Hepatocyte (in vitro differentiated cells): ENCODE measurements around the gene QRFP. TPM values are rescaled to one million over a fixed set of nuclear protein-coding genes. Genes with fewer than 3 reads are reported as not detected.

Source experiments
- DNase-seq: peaks from one replicate; pipeline ENCODE4 v3.0.0-alpha.2; 2016; ENCODE audit warnings: low spot score
- H2AFZ ChIP-seq: fragments of 200-600 bp; sonication (generic); 2 replicates; pipeline ENCODE4 v1.6.0; 2016; ENCODE audit warnings: antibody characterized with exemption, mild to moderate bottlenecking
- H3K27ac ChIP-seq: fragments of 200-600 bp; sonication (generic); 2 replicates; pipeline ENCODE4 v1.5.1; 2016; ENCODE audit warnings: mild to moderate bottlenecking
- H3K27me3 ChIP-seq: fragments of 200-600 bp; sonication (generic); 2 replicates; pipeline ENCODE4 v1.6.1; 2016
- H3K36me3 ChIP-seq: fragments of 200-600 bp; sonication (generic); replicated peaks from 2 replicates; pipeline ENCODE4 v1.5.1; 2016; ENCODE audit warnings: low read depth; ENCODE audit not compliant: insufficient read depth
- H3K4me1 ChIP-seq: fragments of 200-600 bp; sonication (generic); 2 replicates; pipeline ENCODE4 v1.5.1; 2016; ENCODE audit warnings: mild to moderate bottlenecking, moderate library complexity; ENCODE audit not compliant: insufficient read depth
- H3K4me2 ChIP-seq: fragments of 200-600 bp; sonication (generic); 2 replicates; pipeline ENCODE4 v1.6.0; 2016
- H3K4me3 ChIP-seq: fragments of 200-600 bp; sonication (generic); 2 replicates; pipeline ENCODE4 v1.5.1; 2016; ENCODE audit warnings: mild to moderate bottlenecking
- H3K79me2 ChIP-seq: fragments of 200-600 bp; sonication (generic); 2 replicates; pipeline ENCODE4 v1.6.0; 2017; ENCODE audit warnings: mild to moderate bottlenecking
- H3K9me2 ChIP-seq: fragments of 200-600 bp; sonication (generic); replicated peaks from 2 replicates; pipeline ENCODE4 v1.6.0; 2017; ENCODE audit warnings: mild to moderate bottlenecking; ENCODE audit not compliant: insufficient read depth
- H3K9me3 ChIP-seq: fragments of 200-600 bp; sonication (generic); 2 replicates; pipeline ENCODE4 v1.5.1; 2016; ENCODE audit warnings: low read depth, mild to moderate bottlenecking
- H4K20me1 ChIP-seq: fragments of 200-600 bp; sonication (generic); 2 replicates; pipeline ENCODE4 v1.6.0; 2016; ENCODE audit warnings: mild to moderate bottlenecking; ENCODE audit not compliant: insufficient read depth, poor library complexity, severe bottlenecking
- EZH2 ChIP-seq: fragments of 200-600 bp; sonication (generic); IDR thresholded peaks from 2 replicates; pipeline ENCODE4 v1.6.1; 2016; ENCODE audit warnings: antibody characterized with exemption, mild to moderate bottlenecking, borderline replicate concordance
- EZH2phosphoT487 ChIP-seq: fragments of 200-600 bp; sonication (generic); IDR thresholded peaks from one replicate; pipeline ENCODE4 v1.6.1; 2018; ENCODE audit warnings: antibody characterized with exemption, mild to moderate bottlenecking, low read depth, moderate library complexity; ENCODE audit not compliant: unreplicated experiment, severe bottlenecking
- WGBS: methylation state at CpG from one replicate; pipeline ENCODE4 v1.1.6; 2016; ENCODE audit warnings: low lambda C conversion rate; ENCODE audit errors: missing lambda C conversion rate; 5-methylcytosine and 5-hydroxymethylcytosine counted together
- polyA plus RNA-seq: library from polyadenylated mRNA; unstranded; fragments of >200 nt; fragmentation: Nextera tagmentation; extraction: Ambion mirVana; gene quantifications from 2 replicates; pipeline ENCODE4 v1.2.1, GENCODE V29; 2016
- total RNA-seq: library from RNA; depleted of rRNA; stranded (reverse); fragments of >200 nt; gene quantifications from 2 replicates; pipeline ENCODE4 v1.2.3, GENCODE V29; 2014
- TF ChIP-seq, protein P1 (sequence below): fragments of 200-600 bp; sonication (generic); IDR thresholded peaks from 2 replicates; pipeline ENCODE4 v1.5.1; 2016; ENCODE audit warnings: antibody characterized with exemption, mild to moderate bottlenecking; ENCODE audit not compliant: poor library complexity

Gene QRFP
- total and polyA plus RNA-seq, 2 experiments from 2014 or later, result 0.21 TPM; not detected in 1

DNA sequence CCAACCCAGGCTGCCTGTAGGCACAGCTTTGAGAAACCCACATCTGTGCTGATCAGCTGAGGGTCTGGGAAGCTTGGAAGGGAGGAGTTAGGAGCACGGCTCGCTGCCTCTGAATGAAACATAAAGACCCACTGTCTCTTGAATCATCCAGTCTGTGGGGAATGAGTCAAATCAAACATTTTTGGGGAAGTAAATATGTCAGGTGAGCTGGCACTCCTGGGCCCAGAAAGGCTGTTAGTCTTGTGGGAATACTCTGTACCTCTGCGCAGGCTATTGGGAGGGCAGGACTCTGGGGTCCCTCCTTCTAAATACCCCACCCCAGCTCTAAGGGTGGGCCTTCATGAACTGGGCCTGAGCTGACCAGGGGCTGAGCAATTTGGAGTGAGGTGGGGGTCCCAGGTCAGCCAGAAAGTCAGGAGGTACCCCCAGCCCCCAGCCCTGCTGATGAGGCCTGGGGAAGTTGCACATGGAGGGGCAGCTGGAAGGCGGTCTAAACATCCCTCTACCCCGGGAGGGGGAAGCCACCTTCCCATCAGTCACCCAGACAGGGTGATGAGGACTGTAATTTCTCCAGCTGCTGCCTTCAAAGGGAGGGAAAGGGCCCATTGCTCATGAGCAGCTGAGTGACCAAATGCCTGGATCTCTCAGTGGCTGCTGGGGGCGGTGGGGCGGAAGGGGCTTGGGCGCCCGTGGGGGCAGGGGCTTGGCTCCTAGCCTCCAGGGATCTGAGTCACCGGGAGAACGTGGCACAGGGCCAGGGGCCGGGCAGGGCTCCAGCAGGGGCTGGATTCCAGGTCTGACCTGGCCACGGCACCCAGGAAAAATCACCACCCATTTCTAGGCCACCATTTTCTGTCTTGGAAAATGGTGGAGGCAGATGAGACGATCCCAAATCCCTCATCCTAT, 31.6 kb upstream of the QRFP start:
- TF ChIP-seq EZH2 (no peak), EZH2phosphoT487 (no peak)
- TF ChIP-seq, protein P1, sequence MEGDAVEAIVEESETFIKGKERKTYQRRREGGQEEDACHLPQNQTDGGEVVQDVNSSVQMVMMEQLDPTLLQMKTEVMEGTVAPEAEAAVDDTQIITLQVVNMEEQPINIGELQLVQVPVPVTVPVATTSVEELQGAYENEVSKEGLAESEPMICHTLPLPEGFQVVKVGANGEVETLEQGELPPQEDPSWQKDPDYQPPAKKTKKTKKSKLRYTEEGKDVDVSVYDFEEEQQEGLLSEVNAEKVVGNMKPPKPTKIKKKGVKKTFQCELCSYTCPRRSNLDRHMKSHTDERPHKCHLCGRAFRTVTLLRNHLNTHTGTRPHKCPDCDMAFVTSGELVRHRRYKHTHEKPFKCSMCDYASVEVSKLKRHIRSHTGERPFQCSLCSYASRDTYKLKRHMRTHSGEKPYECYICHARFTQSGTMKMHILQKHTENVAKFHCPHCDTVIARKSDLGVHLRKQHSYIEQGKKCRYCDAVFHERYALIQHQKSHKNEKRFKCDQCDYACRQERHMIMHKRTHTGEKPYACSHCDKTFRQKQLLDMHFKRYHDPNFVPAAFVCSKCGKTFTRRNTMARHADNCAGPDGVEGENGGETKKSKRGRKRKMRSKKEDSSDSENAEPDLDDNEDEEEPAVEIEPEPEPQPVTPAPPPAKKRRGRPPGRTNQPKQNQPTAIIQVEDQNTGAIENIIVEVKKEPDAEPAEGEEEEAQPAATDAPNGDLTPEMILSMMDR, result no peak
- Histone ChIP-seq H3K4me2 (no peak overlapping the region), H3K4me1 (peaks cover 23% of the 10 kb centered on the region), H2AFZ (no peak overlapping the region), H3K36me3 (no peaks in the 10 kb centered on the region), H3K79me2 (no peaks in the 10 kb centered on the region), H3K9me2 (no peaks in the 10 kb centered on the region), H4K20me1 (no peaks in the 10 kb centered on the region), H3K27ac (no peak overlapping the region), H3K27me3 (peaks cover 9% of the 10 kb centered on the region), H3K4me3 (no peak overlapping the region), H3K9me3 (no peaks in the 10 kb centered on the region)
- DNase-seq, result peak; percentile 44
- WGBS, result 63% methylated on average over 13 of the region's 14 CpGs

DNA sequence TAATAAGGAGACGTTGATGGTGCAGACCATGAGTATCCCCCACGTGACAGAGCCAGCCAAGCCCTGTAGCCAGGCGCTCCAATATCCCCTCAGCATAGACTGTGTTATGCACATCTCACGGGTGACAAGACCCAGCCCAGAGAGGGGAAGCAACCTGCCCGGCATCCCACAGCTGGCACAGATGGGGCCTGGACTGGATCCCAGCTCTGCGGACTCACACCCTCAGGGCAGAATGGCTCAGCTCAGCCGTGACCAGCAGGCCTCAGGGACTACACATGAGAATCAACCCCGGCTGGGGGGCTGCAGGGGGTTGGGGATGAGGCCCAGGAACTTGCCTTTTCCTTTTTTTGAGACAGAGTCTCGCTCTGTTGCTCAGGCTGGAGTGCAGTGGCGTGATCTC, 30.7 kb upstream of the QRFP start:
- no peak for DNase-seq
- Histone ChIP-seq H3K4me3 (no peak overlapping the region), H3K4me1 (peaks cover 17% of the 10 kb centered on the region), H3K27ac (no peak overlapping the region), H3K9me3 (no peaks in the 10 kb centered on the region), H3K9me2 (no peaks in the 10 kb centered on the region), H3K79me2 (no peaks in the 10 kb centered on the region), H3K36me3 (no peaks in the 10 kb centered on the region), H2AFZ (no peak overlapping the region), H3K27me3 (peaks cover 1% of the 10 kb centered on the region), H3K4me2 (no peak overlapping the region), H4K20me1 (no peaks in the 10 kb centered on the region)
- TF ChIP-seq EZH2, result no peak
- TF ChIP-seq, protein P1, result no peak
- TF ChIP-seq EZH2phosphoT487, result no peak
- 83% methylated on average over 10 of the region's 10 CpGs for WGBS

DNA sequence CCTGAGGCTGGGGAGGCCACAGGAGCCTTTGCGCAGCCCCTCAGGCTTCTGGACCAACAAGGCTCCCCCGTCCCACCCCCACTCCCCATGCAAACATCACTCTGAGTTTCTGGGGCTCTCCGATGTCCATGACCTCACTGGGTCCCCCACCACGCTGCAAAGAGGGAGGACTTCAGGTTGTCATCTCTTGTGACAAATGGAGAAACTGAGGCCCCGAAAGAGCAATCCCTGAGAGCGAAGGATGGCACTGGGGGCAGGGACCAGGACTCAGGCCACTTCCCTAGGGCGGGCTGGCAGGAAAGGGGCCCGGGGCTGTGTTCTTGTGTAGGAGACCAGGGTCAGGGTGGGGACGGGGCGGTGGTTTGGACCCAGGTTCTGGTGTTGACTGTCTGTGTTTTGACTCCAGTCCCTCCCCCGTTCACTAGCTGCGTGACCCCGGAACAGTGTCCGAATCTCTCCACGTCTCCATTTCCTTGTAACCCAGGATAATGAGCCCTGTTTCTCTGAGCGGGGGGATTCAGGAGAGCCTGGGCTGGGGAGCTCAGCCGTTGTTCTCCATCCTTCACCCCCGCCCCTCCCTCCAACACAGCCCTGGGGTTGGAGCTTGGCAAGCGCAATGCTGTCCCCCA, 28.6 kb upstream of the QRFP start:
- TF ChIP-seq EZH2 (no peak), EZH2phosphoT487 (no peak)
- TF ChIP-seq, protein P1, result no peak
- H3K27ac ChIP-seq, result no peak overlapping the region
- no peaks in the 10 kb centered on the region for H3K27me3 ChIP-seq
- H3K4me1 ChIP-seq, result peaks cover 13% of the 10 kb centered on the region
- 87% methylated on average over 9 of the region's 19 CpGs for WGBS
- H2AFZ ChIP-seq, result no peak overlapping the region
- H3K9me2 ChIP-seq, result no peaks in the 10 kb centered on the region
- H3K79me2 ChIP-seq, result no peaks in the 10 kb centered on the region
- H4K20me1 ChIP-seq, result no peaks in the 10 kb centered on the region
- no peak overlapping the region for H3K4me3 ChIP-seq
- H3K9me3 ChIP-seq, result no peaks in the 10 kb centered on the region
- DNase-seq, result no peak
- no peaks in the 10 kb centered on the region for H3K36me3 ChIP-seq
- H3K4me2 ChIP-seq, result no peak overlapping the region
